COR-L47 (cell line): ENCODE data around the gene PARD6B.
"Not testable (repeated sequence)": the region's sequence is repeated elsewhere in the genome, so short reads cannot be mapped to it uniquely, and the experiment has no call there.

Experiments used
- DNase-seq: peaks from one replicate; lab custom pipeline; 2025; lab: John Stamatoyannopoulos, UW

Gene PARD6B

DNA sequence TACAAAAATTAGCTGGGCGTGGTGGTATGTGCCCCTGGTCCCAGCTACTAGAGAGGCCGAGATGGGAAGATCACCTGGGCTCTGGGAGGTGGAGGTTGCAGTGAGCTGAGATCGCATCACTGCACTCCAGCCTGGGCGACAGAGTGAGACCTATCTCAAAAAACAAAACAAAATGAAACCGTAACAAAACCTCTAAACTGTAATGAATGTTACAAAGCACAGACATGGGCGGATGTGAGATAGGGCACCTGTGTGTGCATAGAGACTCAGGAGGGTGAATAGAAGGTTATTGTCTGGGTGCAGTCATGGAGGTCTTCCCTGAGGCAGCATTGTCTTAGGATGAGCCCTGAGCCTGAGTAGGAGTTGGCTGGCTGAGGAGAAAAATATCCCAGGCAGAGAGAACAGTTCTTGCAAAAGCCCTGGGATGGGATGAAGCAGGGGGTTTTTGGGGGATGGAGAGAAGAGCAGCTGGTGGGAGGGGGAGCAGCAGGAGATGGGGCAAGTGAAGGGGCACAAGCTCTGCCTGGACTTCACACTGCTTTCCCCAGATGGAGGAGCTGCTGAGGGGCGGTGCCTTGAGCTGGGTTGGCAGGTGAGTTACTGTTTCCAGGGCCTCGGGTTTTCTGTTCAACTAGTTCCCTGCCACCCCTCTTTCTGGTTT lies 68.6 kb downstream of the PARD6B start:
- DNase-seq: no peak

DNA sequence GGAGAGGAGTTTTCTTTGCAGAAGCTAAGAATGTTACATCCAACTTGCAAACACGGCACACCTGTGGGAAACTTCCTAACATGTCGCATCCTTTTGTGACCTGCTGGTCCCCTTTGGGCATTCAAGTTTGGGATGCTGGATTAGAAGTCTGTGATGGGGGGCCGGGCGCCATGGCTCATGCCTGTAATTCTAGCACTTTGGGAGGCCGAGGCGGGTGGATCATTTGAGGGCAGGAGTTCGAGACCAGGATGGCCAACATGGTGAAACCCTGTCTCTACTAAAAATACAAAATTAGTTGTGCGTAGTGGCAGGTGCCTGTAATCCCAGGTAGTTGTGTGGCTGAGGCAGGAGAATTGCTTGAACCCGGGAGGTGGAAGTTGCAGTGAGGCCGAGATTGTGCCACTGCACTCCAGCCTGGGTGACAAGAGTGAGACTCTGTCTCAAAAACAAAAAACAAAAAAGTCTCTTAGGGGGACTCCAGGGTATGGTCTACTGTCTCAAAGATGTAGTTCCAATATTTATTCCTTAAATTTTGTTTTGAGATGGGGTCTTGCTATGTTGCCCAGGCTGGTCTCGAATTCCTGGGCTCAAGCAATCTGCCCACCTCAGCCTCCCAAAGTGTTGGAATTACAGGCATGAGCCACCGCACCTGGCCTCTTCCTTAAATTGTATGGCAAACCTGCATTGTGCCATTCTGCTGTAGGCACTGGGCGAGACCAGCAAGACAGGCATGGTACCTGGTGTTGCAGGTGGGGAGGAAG lies 69.8 kb downstream of the PARD6B start:
- DNase-seq: not testable (repeated sequence)

DNA sequence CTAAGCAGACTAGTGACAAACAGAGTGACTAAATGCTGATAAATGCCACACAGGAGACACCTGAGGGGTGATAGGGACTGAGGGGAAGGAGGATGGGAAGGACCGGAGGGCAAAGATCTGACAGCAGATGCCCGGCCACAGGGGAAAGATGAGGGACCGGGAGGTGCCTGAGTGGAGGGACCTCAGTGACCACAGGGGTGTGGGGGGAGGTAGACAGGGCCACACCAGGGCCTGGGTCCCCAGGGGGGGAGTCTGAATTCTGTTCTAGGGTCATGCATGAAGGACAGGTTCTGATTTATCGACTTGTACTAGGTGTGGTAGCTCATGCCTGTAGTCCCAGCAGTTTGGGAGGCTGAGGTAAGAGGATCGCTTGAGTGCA lies 70.4 kb downstream of the PARD6B start:
- no peak for DNase-seq

DNA sequence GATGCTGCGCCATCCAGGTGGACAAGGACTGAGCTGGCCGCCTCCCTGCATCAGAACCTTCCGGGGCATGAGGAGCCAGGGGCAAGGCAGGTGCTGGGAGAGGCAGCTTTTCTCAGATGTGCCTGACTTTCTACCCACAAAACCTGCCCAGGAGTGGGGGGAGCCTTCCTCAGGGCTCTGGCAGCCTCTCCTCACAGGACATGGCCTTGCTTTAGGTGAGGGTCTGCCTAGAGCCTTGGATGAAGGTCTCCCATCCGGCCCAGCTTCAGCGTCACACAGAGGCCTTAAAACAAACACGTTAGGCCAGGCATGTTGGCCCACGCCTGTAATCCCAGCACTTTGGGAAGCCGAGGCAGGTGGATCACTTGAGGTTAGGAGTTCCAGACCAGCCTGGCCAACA lies 70.9 kb downstream of the PARD6B start:
- no peak for DNase-seq

DNA sequence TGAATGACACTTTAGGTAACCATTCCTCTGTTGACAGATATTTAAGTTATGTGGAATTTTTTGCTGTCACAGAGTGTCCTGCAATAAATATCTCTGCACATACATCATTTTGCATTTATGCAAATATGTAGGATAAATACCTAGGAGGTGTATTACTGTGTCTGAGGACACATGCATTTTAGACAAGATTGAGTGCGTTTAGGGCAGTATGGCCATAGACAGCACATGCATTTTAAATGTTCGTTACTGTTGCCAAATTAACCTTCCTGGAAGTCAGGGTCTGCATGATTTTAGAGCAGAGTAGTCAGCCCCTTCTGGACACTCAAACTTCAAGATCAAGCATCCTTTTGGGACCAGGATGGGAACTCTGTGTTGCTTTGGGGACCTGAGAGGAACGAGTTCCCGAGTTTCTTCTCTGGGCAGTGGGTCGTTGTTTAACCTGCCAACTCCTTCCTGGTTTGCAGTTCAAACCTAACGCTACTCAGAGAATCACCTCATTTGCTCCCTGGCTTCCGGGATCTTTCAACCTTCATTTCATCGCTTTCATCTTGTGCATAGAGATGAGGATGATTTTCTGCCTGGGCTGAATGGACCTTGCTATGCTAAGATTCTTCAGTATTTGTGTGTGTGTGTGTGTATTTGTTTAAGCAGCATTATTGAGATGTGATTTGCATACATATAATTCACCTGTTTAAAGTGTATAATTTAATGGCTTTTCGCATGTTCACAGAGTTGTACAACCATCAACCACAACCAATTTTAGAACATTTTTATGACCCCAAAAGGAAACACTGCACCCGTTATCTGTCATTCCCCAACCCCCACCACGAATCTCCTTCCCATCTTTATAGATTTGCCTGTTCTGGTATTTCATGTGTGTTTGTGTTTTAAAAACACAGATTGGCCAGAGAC lies 73.3 kb downstream of the PARD6B start:
- DNase-seq: no peak

DNA sequence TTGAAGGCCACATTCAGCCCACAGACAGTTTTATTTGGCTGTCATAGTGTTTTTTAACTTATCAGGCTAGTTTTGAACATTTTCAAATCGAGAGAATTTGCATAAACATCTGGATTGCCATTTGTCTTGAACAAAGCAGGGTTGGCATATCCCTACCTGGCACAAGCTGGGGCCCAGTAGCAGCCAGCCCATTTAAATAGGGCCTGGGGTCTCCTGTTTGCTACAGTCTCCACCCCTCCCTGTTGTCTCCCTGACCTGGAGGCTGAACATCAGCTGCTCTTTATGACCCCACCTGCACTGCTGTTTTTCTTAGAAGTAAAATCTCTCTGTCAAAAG lies 73.9 kb downstream of the PARD6B start:
- no peak for DNase-seq

DNA sequence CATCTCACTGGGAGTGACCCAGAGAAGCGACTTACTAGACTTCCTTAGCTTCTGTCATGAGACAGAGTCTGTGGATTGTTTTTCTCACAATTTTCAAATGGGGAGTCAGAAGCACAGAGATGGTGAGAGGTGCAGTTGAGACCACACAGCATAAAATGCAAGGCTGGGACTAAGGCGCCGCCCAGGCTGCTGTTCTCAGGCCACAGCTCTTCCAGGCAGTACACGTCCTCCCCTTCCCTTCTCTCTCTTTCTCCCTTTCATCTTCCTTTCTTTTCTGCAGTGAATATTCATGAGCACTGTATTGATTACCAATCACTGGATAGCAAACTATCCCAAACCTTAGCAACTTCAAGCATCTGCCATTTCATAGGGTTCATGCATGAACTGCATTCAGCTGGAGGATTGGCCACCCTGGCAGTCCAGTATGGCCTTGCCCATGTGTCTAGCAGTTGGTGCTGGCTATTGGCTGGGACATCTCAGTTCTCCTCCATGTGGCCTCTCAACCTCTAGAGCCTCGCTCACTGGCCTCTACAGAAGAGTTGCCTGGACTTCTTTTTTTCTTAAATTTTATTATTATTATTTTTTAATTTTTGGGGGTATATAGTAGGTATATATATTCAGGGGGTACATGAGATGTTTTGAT lies 74.9 kb downstream of the PARD6B start:
- DNase-seq: no peak
